ENCODE data around the gene ELL.

DNA sequence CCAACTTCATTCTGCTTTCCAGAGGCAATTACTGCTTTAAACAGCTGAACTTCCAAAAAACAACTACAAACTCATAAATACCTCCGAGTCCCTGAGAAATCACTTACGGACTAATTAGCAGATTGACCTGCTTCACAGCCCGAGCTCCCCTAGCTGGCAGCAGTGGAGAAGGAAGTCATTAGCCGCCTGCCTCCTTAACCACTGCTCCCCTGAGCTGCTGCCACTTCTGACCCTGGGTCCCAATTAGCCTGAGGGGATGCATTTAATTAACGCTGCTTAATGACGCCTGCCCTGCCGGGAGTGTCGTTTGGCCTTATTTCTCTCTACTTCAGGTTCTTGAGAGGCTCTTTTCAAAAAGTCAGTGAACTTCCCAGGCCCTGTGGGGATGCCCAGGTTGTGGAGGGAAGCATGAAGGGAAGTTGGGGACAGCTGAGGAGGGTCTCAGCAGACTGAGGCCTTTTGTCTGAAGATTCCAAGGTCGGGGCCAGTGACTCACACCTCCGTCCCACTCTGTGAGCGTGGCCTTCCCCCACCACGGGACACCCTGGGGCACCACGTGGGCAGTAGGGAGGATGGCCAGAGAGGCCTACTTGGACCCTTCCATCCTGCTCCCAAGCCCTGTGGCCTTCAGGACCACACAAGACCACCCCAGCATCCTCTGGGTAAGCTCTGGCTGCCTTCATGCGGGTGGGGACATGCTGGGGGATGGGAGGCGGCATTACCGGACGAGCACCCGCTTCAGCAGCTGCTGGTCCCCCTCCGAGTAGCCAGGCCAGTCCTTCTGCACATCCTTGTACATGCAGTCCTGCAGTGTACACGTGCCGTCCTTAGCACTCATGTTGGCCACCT lies 64.2 kb downstream of the ELL start:
- TF ChIP-seq CTCF (IDR thresholded peaks at IDR 0.05): no peak
- no peak for TF ChIP-seq POLR2AphosphoS5 (IDR thresholded peaks at IDR 0.05; ENCODE audit: low read depth, low read length)
- TF ChIP-seq, protein P1, sequence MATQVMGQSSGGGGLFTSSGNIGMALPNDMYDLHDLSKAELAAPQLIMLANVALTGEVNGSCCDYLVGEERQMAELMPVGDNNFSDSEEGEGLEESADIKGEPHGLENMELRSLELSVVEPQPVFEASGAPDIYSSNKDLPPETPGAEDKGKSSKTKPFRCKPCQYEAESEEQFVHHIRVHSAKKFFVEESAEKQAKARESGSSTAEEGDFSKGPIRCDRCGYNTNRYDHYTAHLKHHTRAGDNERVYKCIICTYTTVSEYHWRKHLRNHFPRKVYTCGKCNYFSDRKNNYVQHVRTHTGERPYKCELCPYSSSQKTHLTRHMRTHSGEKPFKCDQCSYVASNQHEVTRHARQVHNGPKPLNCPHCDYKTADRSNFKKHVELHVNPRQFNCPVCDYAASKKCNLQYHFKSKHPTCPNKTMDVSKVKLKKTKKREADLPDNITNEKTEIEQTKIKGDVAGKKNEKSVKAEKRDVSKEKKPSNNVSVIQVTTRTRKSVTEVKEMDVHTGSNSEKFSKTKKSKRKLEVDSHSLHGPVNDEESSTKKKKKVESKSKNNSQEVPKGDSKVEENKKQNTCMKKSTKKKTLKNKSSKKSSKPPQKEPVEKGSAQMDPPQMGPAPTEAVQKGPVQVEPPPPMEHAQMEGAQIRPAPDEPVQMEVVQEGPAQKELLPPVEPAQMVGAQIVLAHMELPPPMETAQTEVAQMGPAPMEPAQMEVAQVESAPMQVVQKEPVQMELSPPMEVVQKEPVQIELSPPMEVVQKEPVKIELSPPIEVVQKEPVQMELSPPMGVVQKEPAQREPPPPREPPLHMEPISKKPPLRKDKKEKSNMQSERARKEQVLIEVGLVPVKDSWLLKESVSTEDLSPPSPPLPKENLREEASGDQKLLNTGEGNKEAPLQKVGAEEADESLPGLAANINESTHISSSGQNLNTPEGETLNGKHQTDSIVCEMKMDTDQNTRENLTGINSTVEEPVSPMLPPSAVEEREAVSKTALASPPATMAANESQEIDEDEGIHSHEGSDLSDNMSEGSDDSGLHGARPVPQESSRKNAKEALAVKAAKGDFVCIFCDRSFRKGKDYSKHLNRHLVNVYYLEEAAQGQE (IDR thresholded peaks at IDR 0.05; ENCODE audit: insufficient read depth in 1 of 2, low read depth in 2 of 2, low read length in 1 of 2): no peak
- no peak for TF ChIP-seq TCF7L2 (IDR thresholded peaks at IDR 0.05; ENCODE audit: low read depth, low read length)
- no peak for TF ChIP-seq SIN3A (IDR thresholded peaks at IDR 0.05; ENCODE audit: borderline replicate concordance, insufficient read depth, low read depth, low read length)
